CD4-positive, CD25-positive, alpha-beta regulatory T cell (primary cell): ENCODE measurements around the gene GNB1. TPM values are rescaled to one million over a fixed set of nuclear protein-coding genes. Genes with fewer than 3 reads are reported as not detected.
A peak's percentile ranks its signal among the peaks of the same experiment; 100 is the strongest.

Experiments used
- ATAC-seq, 2 donors: fragments of 150-1000 bp; cut with Tn5 transposase; one replicate each; pipeline ENCODE4 v1.10.0; 2021; ENCODE audit warnings: low read depth in 2 of 2, moderate number of reproducible peaks in 2 of 2, moderate library complexity in 1 of 2
- DNase-seq, 3 donors: peaks; one replicate each; pipeline versions ENCODE4 v3.0.0 to v3.0.0-alpha.2; 2012 to 2022; ENCODE audit warnings: mixed read lengths in 1 of 3
- H3K27ac ChIP-seq: one replicate; pipeline ENCODE4 v1.7.0; 2013; ENCODE audit warnings: mild to moderate bottlenecking, low read length; ENCODE audit not compliant: insufficient read depth, poor library complexity, severe bottlenecking
- H3K27me3 ChIP-seq: one replicate; pipeline ENCODE4 v1.7.0; 2013; ENCODE audit warnings: low read length; ENCODE audit not compliant: control insufficient read depth, insufficient read depth
- H3K36me3 ChIP-seq: one replicate; pipeline ENCODE4 v1.7.0; 2013; ENCODE audit warnings: mild to moderate bottlenecking, low read length, moderate library complexity; ENCODE audit not compliant: control insufficient read depth, insufficient read depth
- H3K4me1 ChIP-seq: 2 replicates; pipeline ENCODE4 v1.7.0; 2013; ENCODE audit warnings: mild to moderate bottlenecking, low read length; ENCODE audit not compliant: insufficient read depth, control insufficient read depth, poor library complexity, severe bottlenecking
- H3K4me3 ChIP-seq: one replicate; pipeline ENCODE4 v1.7.0; 2013; ENCODE audit warnings: low read depth, mild to moderate bottlenecking, low read length, moderate library complexity
- H3K9me3 ChIP-seq, 2 experiments: 1 replicate in 1 of 2; 2 replicates in 1 of 2; pipeline ENCODE4 v1.7.0; 2013; ENCODE audit warnings: low read length in 2 of 2, mild to moderate bottlenecking in 1 of 2, moderate library complexity in 1 of 2; ENCODE audit not compliant: control insufficient read depth in 2 of 2
- H3K27ac Mint-ChIP-seq, 3 donors: one replicate each; pipeline ENCODE4 v1.8.0; 2020 to 2022; ENCODE audit warnings: mild to moderate bottlenecking in 3 of 3, mixed read lengths in 3 of 3, moderate library complexity in 2 of 3
- H3K27me3 Mint-ChIP-seq: one replicate; pipeline ENCODE4 v1.8.0; 2022; ENCODE audit warnings: mild to moderate bottlenecking, mixed read lengths
- H3K36me3 Mint-ChIP-seq: one replicate; pipeline ENCODE4 v1.8.0; 2020; ENCODE audit warnings: mixed read lengths
- H3K4me1 Mint-ChIP-seq, 4 donors: one replicate each; pipeline ENCODE4 v1.8.0; 2020 to 2022; ENCODE audit warnings: mixed read lengths in 4 of 4, mild to moderate bottlenecking in 1 of 4
- H3K4me3 Mint-ChIP-seq, 4 donors: one replicate each; pipeline ENCODE4 v1.8.0; 2020 to 2022; ENCODE audit warnings: mild to moderate bottlenecking in 4 of 4, mixed read lengths in 4 of 4, moderate library complexity in 3 of 4
- H3K9me3 Mint-ChIP-seq, 7 donors: one replicate each; pipeline ENCODE4 v1.8.0; 2020 to 2022; ENCODE audit warnings: mixed read lengths in 7 of 7, mild to moderate bottlenecking in 3 of 7, moderate library complexity in 2 of 7
- polyA plus RNA-seq, 4 donors: library from polyadenylated mRNA; unstranded; fragments of 300-500 nt; fragmentation: Illumina TruSeq; gene quantifications; one replicate each; pipeline ENCODE4 v1.2.3, GENCODE V29; 2021
- total RNA-seq: library from RNA; stranded (reverse); gene quantifications from one replicate; pipeline ENCODE4 v1.2.3, GENCODE V29; 2022

GNB1 gene
- total and polyA plus RNA-seq, 5 donors from 2014 or later: 47.0 to 242 (median 102) TPM

- DNase-seq (no peak), ATAC-seq (no peak)
- Mint-ChIP-seq H3K4me3 (no peak overlapping the region), H3K27ac (no peak overlapping the region), H3K27me3 (peaks cover 9% of the 10 kb centered on the region), H3K4me1 (peaks cover 0 to 9% (median 3%) of the 10 kb centered on the region in 4 donors), H3K36me3 (no peaks in the 10 kb centered on the region), H3K9me3 (no peaks in the 10 kb centered on the region)
- Histone ChIP-seq H3K36me3 (no peaks in the 10 kb centered on the region), H3K4me1 (peaks cover 14% of the 10 kb centered on the region), H3K27me3 (no peaks in the 10 kb centered on the region), H3K4me3 (no peak overlapping the region), H3K27ac (no peak overlapping the region), H3K9me3 (no peaks in the 10 kb centered on the region)
These were observed 26.0 kb upstream of the GNB1 start for GRCh38 chr1:1916851-1917251.

GRCh38 chr1:1915911-1916840 is 25.3 kb upstream of the GNB1 start:
- no peak overlapping the region for H3K4me3 ChIP-seq
- Mint-ChIP-seq H3K4me3 (peak overlapping the region in 2 of 4 donors; percentile 38 to 55), H3K9me3 (no peaks in the 10 kb centered on the region), H3K27me3 (peaks cover 9% of the 10 kb centered on the region), H3K27ac (peak overlapping the region in 1 of 3 donors; percentile 7), H3K36me3 (no peaks in the 10 kb centered on the region), H3K4me1 (peaks cover 0 to 9% (median 3%) of the 10 kb centered on the region in 4 donors)
- no peak overlapping the region for H3K27ac ChIP-seq
- H3K4me1 ChIP-seq: peaks cover 14% of the 10 kb centered on the region
- H3K27me3 ChIP-seq: no peaks in the 10 kb centered on the region
- H3K36me3 ChIP-seq: no peaks in the 10 kb centered on the region
- no peaks in the 10 kb centered on the region for H3K9me3 ChIP-seq
- DNase-seq (no peak), ATAC-seq (no peak)

- Histone ChIP-seq H3K9me3 (no peaks in the 10 kb centered on the region), H3K4me1 (peaks cover 14% of the 10 kb centered on the region), H3K36me3 (no peaks in the 10 kb centered on the region), H3K27me3 (no peaks in the 10 kb centered on the region), H3K4me3 (no peak within 1 kb of the TSS), H3K27ac (no peak within 1 kb of the TSS)
- no peak within 1 kb of the TSS for H3K4me3 Mint-ChIP-seq
- ATAC-seq: no peak
- H3K27ac Mint-ChIP-seq: peak within 1 kb of the TSS in 1 of 3 donors; percentile 7
- H3K36me3 Mint-ChIP-seq: no peaks in the 10 kb centered on the region
- no peak for DNase-seq
- H3K27me3 Mint-ChIP-seq: peaks cover 9% of the 10 kb centered on the region
- H3K9me3 Mint-ChIP-seq: no peaks in the 10 kb centered on the region
- peaks cover 0 to 13% (median 5%) of the 10 kb centered on the region in 4 donors for H3K4me1 Mint-ChIP-seq
These were observed 24.2 kb upstream of the GNB1 start, which contains the start of gene CALML6 for GRCh38 chr1:1914971-1915692. CALML6 (plus strand) TSS chr1:1915260; CDS start chr1:1915281, 21 bp downstream.

GRCh38 chr1:1914101-1914970 is 23.4 kb upstream of the GNB1 start:
- Histone ChIP-seq H3K36me3 (no peaks in the 10 kb centered on the region), H3K27me3 (no peaks in the 10 kb centered on the region), H3K4me1 (peaks cover 10% of the 10 kb centered on the region), H3K27ac (no peak overlapping the region), H3K4me3 (no peak overlapping the region), H3K9me3 (no peaks in the 10 kb centered on the region)
- Mint-ChIP-seq H3K27ac (no peak overlapping the region), H3K27me3 (peaks cover 6% of the 10 kb centered on the region), H3K9me3 (no peaks in the 10 kb centered on the region), H3K36me3 (no peaks in the 10 kb centered on the region), H3K4me3 (no peak overlapping the region), H3K4me1 (peaks cover 0 to 15% (median 7%) of the 10 kb centered on the region in 4 donors)
- DNase-seq: no peak
- no peak for ATAC-seq

GRCh38 chr1:1911350-1912041 is 20.6 kb upstream of the GNB1 start:
- Mint-ChIP-seq H3K36me3 (no peaks in the 10 kb centered on the region), H3K27ac (peak overlapping the region in 2 of 3 donors; percentile 20 to 72), H3K27me3 (peaks cover 4% of the 10 kb centered on the region), H3K9me3 (no peaks in the 10 kb centered on the region), H3K4me3 (peak overlapping the region; percentile 25 to 75 (median 45)), H3K4me1 (peaks cover 0 to 13% (median 5%) of the 10 kb centered on the region in 4 donors)
- Histone ChIP-seq H3K27ac (no peak overlapping the region), H3K4me1 (peaks cover 9% of the 10 kb centered on the region), H3K9me3 (no peaks in the 10 kb centered on the region), H3K4me3 (no peak overlapping the region), H3K36me3 (no peaks in the 10 kb centered on the region), H3K27me3 (no peaks in the 10 kb centered on the region)
- ATAC-seq (no peak), DNase-seq (no peak)

GRCh38 chr1:1910651-1911331 is 19.9 kb upstream of the GNB1 start:
- peaks cover 0 to 20% (median 10%) of the 10 kb centered on the region in 4 donors for H3K4me1 Mint-ChIP-seq
- DNase-seq: no peak

More at GRCh38 chr1:1910651-1911331, 19.9 kb upstream of the GNB1 start:
- no peaks in the 10 kb centered on the region for H3K27me3 ChIP-seq
- H3K4me1 ChIP-seq: peaks cover 14% of the 10 kb centered on the region
- no peak overlapping the region for H3K27ac ChIP-seq
- Mint-ChIP-seq H3K27me3 (peaks cover 4% of the 10 kb centered on the region), H3K27ac (peak overlapping the region in 2 of 3 donors; percentile 89 to 92), H3K9me3 (no peaks in the 10 kb centered on the region), H3K36me3 (no peaks in the 10 kb centered on the region), H3K4me3 (peak overlapping the region in 3 of 4 donors; percentile 87 to 93 (median 89))
- H3K9me3 ChIP-seq: no peaks in the 10 kb centered on the region
- H3K36me3 ChIP-seq: no peaks in the 10 kb centered on the region
- H3K4me3 ChIP-seq: no peak overlapping the region
- no peak for ATAC-seq
